Measurements from ENCODE around the gene NPL.

The NPL gene

GRCh38 chr1:182875889-182876288 lies 86.3 kb downstream of the NPL start:
- H3K27ac ChIP-seq: no peak overlapping the region
- TF ChIP-seq, protein P1, sequence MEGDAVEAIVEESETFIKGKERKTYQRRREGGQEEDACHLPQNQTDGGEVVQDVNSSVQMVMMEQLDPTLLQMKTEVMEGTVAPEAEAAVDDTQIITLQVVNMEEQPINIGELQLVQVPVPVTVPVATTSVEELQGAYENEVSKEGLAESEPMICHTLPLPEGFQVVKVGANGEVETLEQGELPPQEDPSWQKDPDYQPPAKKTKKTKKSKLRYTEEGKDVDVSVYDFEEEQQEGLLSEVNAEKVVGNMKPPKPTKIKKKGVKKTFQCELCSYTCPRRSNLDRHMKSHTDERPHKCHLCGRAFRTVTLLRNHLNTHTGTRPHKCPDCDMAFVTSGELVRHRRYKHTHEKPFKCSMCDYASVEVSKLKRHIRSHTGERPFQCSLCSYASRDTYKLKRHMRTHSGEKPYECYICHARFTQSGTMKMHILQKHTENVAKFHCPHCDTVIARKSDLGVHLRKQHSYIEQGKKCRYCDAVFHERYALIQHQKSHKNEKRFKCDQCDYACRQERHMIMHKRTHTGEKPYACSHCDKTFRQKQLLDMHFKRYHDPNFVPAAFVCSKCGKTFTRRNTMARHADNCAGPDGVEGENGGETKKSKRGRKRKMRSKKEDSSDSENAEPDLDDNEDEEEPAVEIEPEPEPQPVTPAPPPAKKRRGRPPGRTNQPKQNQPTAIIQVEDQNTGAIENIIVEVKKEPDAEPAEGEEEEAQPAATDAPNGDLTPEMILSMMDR (conservative IDR thresholded peaks at IDR 0.05): no peak

DNA sequence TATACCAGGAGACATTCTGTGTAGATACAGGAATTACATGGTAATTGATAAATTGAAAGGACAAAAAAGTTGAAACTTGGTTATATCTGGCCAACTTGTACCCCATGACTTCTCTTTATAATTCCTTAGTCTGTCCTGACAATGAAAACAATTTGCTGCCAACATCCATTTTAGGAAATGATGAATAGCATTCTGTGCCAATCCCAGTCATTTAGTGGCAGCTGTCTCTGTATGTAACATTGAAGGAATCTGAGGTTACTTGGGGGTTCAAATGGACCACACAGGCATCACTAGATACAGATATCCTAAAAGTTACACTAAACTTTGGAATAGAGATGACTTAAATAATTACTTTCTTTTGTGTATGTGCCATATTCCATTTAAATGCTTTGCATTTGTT lies 87.8 kb downstream of the NPL start:
- no peak overlapping the region for H3K27ac ChIP-seq
- TF ChIP-seq, protein P1 (conservative IDR thresholded peaks at IDR 0.05): no peak

- TF ChIP-seq, protein P1 (conservative IDR thresholded peaks at IDR 0.05): no peak
- no peak overlapping the region for H3K27ac ChIP-seq
Observed at GRCh38 chr1:182877842-182878241, 88.3 kb downstream of the NPL start.

All from VCaP (cell line).